ENCODE results near the gene CTNND1.

The CTNND1 gene

DNA sequence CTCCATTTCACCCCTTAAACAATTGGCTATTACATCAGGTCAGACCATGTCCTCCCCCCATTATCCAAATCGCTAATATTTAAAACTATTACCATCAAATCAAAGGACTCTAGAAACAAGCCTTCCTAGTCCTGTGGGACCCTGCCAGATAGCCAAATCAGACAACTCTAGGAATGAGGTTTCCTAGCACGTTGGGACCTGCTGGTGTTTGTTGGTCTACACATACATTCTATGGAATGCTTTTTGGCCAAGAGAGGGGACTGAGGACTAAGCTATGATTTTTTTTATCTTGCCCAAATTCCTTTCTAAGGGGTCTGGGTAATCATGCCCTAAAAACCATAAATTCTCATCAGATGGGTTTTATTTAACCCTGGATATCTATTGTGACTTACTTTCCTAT lies 34.4 kb upstream of the CTNND1 start:
- Histone ChIP-seq H3K79me2 (ENCODE audit: control insufficient read depth, insufficient read depth, low read length) (peaks cover 14% of the 10 kb centered on the region), H3K4me3 (ENCODE audit: low read length) (no peak overlapping the region), H4K5ac (ENCODE audit: low read length) (no peak overlapping the region), H3K27me3 (ENCODE audit: insufficient read depth, low read length, poor library complexity) (no peaks in the 10 kb centered on the region), H3K23ac (ENCODE audit: low read length) (no peak overlapping the region), H3K79me1 (ENCODE audit: low read length) (peaks cover 8% of the 10 kb centered on the region), H3K9ac (ENCODE audit: low read length) (no peak overlapping the region), H3K36me3 (ENCODE audit: control insufficient read depth, insufficient read depth, low read length) (no peaks in the 10 kb centered on the region), H3K56ac (ENCODE audit: low read length) (no peak overlapping the region), H2BK5ac (ENCODE audit: low read length) (no peak overlapping the region), H2BK120ac (ENCODE audit: low read depth, low read length) (no peak overlapping the region), H2AK5ac (ENCODE audit: low read length) (no peak overlapping the region), H3K4me2 (ENCODE audit: low read length) (no peak overlapping the region), H3K4ac (ENCODE audit: low read depth, low read length) (no peak overlapping the region), H3K18ac (ENCODE audit: low read length) (no peak overlapping the region), H3K4me1 (ENCODE audit: control insufficient read depth, low read depth, low read length) (no peaks in the 10 kb centered on the region), H2BK15ac (replicated peaks; ENCODE audit: low read depth) (no peak overlapping the region), H4K8ac (ENCODE audit: low read depth, low read length) (no peak overlapping the region), H3K27ac (ENCODE audit: low read depth, low read length) (no peak overlapping the region)
- no CpG with 5 or more reads among the region's 2 CpGs for WGBS (ENCODE audit: extremely low coverage, insufficient coverage, low lambda C conversion rate)
- DNase-seq: no peak

GRCh38 chr11:57728829-57729228 lies 32.8 kb upstream of the CTNND1 start:
- Histone ChIP-seq H3K4me1 (ENCODE audit: control insufficient read depth, low read depth, low read length) (no peaks in the 10 kb centered on the region), H2AK5ac (ENCODE audit: low read length) (no peak overlapping the region), H3K23ac (ENCODE audit: low read length) (no peak overlapping the region), H3K18ac (ENCODE audit: low read length) (no peak overlapping the region), H3K27ac (ENCODE audit: low read depth, low read length) (no peak overlapping the region), H3K79me1 (ENCODE audit: low read length) (peaks cover 11% of the 10 kb centered on the region), H3K4me3 (ENCODE audit: low read length) (no peak overlapping the region), H2BK5ac (ENCODE audit: low read length) (no peak overlapping the region), H3K9ac (ENCODE audit: low read length) (no peak overlapping the region), H3K36me3 (ENCODE audit: control insufficient read depth, insufficient read depth, low read length) (no peaks in the 10 kb centered on the region), H3K56ac (ENCODE audit: low read length) (no peak overlapping the region), H4K5ac (ENCODE audit: low read length) (no peak overlapping the region), H3K4me2 (ENCODE audit: low read length) (no peak overlapping the region), H3K79me2 (ENCODE audit: control insufficient read depth, insufficient read depth, low read length) (peaks cover 16% of the 10 kb centered on the region), H3K4ac (ENCODE audit: low read depth, low read length) (no peak overlapping the region), H3K27me3 (ENCODE audit: insufficient read depth, low read length, poor library complexity) (no peaks in the 10 kb centered on the region), H4K8ac (ENCODE audit: low read depth, low read length) (no peak overlapping the region), H2BK120ac (ENCODE audit: low read depth, low read length) (no peak overlapping the region), H2BK15ac (replicated peaks; ENCODE audit: low read depth) (no peak overlapping the region)
- DNase-seq: peak; percentile 18
- no CpG with 5 or more reads among the region's 7 CpGs for WGBS (ENCODE audit: extremely low coverage, insufficient coverage, low lambda C conversion rate)

DNA sequence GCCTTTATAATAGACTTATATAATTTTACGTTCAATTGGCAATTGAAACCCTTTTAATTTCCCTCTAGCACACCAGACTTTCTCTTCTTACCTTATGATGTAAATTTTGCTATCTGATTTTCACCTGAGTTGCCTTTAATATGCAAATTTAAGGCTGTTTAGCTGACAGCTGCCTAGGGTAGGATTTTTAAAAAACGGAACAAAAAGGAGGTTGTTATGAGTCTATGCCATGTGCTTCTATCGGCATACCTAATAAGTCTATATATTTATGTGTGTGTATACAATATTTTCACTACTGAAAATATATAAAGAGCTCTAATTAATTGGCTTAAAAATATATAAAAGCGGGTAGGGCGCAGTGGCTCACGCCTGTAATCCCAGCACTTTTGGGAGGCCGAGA lies 32.1 kb upstream of the CTNND1 start:
- Histone ChIP-seq H3K79me1 (ENCODE audit: low read length) (peaks cover 7% of the 10 kb centered on the region), H3K9ac (ENCODE audit: low read length) (no peak overlapping the region), H3K56ac (ENCODE audit: low read length) (no peak overlapping the region), H3K18ac (ENCODE audit: low read length) (no peak overlapping the region), H3K4ac (ENCODE audit: low read depth, low read length) (no peak overlapping the region), H2BK5ac (ENCODE audit: low read length) (no peak overlapping the region), H4K8ac (ENCODE audit: low read depth, low read length) (no peak overlapping the region), H4K5ac (ENCODE audit: low read length) (no peak overlapping the region), H3K27ac (ENCODE audit: low read depth, low read length) (no peak overlapping the region), H2AK5ac (ENCODE audit: low read length) (no peak overlapping the region), H3K4me1 (ENCODE audit: control insufficient read depth, low read depth, low read length) (no peaks in the 10 kb centered on the region), H3K4me2 (ENCODE audit: low read length) (no peak overlapping the region), H3K23ac (ENCODE audit: low read length) (no peak overlapping the region), H2BK15ac (replicated peaks; ENCODE audit: low read depth) (no peak overlapping the region), H3K4me3 (ENCODE audit: low read length) (no peak overlapping the region), H3K36me3 (ENCODE audit: control insufficient read depth, insufficient read depth, low read length) (no peaks in the 10 kb centered on the region), H3K27me3 (ENCODE audit: insufficient read depth, low read length, poor library complexity) (no peaks in the 10 kb centered on the region), H3K79me2 (ENCODE audit: control insufficient read depth, insufficient read depth, low read length) (peaks cover 12% of the 10 kb centered on the region), H2BK120ac (ENCODE audit: low read depth, low read length) (no peak overlapping the region)
- DNase-seq: no peak
- WGBS (ENCODE audit: extremely low coverage, insufficient coverage, low lambda C conversion rate): no CpG with 5 or more reads among the region's 7 CpGs

DNA sequence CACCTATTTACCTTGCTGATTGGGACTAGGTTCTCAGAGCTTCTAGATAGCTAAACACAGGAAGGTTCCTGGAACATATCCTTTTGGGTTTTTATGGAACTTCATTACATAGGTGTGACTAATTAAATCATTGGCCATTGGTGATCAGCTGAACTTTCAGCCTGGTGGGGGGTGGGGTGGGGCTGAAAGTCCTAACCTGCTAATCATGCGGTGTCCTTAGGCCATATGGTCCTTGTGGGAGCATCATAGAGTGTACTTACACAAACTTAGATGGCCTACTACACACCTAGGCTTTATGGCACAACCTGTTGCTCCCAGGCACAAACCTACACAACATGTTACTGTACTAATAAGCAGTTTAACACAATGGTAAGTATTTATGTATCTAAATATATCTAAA lies 28.9 kb upstream of the CTNND1 start:
- H3K23ac ChIP-seq (ENCODE audit: low read length): no peak overlapping the region
- no peaks in the 10 kb centered on the region for H3K27me3 ChIP-seq (ENCODE audit: insufficient read depth, low read length, poor library complexity)
- H3K79me1 ChIP-seq (ENCODE audit: low read length): peaks cover 7% of the 10 kb centered on the region
- H3K56ac ChIP-seq (ENCODE audit: low read length): no peak overlapping the region
- no peak overlapping the region for H3K9ac ChIP-seq (ENCODE audit: low read length)
- H3K4me1 ChIP-seq (ENCODE audit: control insufficient read depth, low read depth, low read length): no peaks in the 10 kb centered on the region
- H4K8ac ChIP-seq (ENCODE audit: low read depth, low read length): no peak overlapping the region
- DNase-seq: no peak
- H2AK5ac ChIP-seq (ENCODE audit: low read length): no peak overlapping the region
- no peak overlapping the region for H3K4me3 ChIP-seq (ENCODE audit: low read length)
- no peak overlapping the region for H2BK120ac ChIP-seq (ENCODE audit: low read depth, low read length)
- H4K5ac ChIP-seq (ENCODE audit: low read length): no peak overlapping the region
- H3K4me2 ChIP-seq (ENCODE audit: low read length): no peak overlapping the region
- H2BK15ac ChIP-seq (replicated peaks; ENCODE audit: low read depth): no peak overlapping the region
- H3K27ac ChIP-seq (ENCODE audit: low read depth, low read length): no peak overlapping the region
- H3K79me2 ChIP-seq (ENCODE audit: control insufficient read depth, insufficient read depth, low read length): peaks cover 7% of the 10 kb centered on the region
- WGBS (ENCODE audit: extremely low coverage, insufficient coverage, low lambda C conversion rate): no CpG with 5 or more reads among the region's 1 CpG
- no peak overlapping the region for H3K18ac ChIP-seq (ENCODE audit: low read length)
- peaks cover 2% of the 10 kb centered on the region for H3K36me3 ChIP-seq (ENCODE audit: control insufficient read depth, insufficient read depth, low read length)
- no peak overlapping the region for H3K4ac ChIP-seq (ENCODE audit: low read depth, low read length)
- no peak overlapping the region for H2BK5ac ChIP-seq (ENCODE audit: low read length)

DNA sequence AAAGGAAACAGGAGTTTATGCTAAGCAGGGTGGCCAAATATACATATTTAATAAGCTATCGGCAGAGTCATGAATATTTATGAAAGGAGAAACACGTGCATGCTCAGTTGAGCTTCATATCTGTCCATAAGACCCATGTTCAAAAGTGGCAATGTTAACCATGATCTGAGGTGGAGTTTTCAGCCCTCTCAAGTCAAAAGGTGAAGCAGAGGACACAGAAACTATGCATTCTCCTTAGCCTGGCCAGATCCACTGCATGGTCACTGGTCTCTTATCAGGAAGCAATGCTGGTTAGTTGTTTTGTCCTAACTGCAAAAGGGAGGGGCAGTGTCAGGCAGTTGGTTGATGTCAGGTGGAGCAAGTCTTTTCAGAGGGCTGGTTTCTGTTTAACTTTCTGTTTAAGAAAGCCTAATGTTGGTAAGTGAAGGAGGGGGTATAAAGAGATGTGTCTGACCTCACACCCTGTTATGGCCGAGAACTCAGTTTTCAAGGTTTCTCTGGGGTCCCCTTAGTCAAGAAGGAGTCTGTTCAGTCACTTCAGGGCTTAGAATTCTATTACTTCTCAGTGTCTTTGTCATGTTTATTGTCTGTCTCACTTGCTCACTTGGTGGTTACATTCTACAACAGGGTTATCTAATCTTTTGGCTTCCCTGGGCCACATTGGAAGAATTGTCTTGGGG lies 25.8 kb upstream of the CTNND1 start:
- no CpG with 5 or more reads among the region's 3 CpGs for WGBS (ENCODE audit: extremely low coverage, insufficient coverage, low lambda C conversion rate)
- H3K36me3 ChIP-seq (ENCODE audit: control insufficient read depth, insufficient read depth, low read length): peaks cover 3% of the 10 kb centered on the region

More for the DNA sequence above, 25.8 kb upstream of the CTNND1 start:
- Histone ChIP-seq H3K9ac (ENCODE audit: low read length) (no peak overlapping the region), H3K18ac (ENCODE audit: low read length) (no peak overlapping the region), H3K4me1 (ENCODE audit: control insufficient read depth, low read depth, low read length) (no peaks in the 10 kb centered on the region), H3K79me1 (ENCODE audit: low read length) (peaks cover 8% of the 10 kb centered on the region), H2BK15ac (replicated peaks; ENCODE audit: low read depth) (no peak overlapping the region), H4K8ac (ENCODE audit: low read depth, low read length) (no peak overlapping the region), H3K79me2 (ENCODE audit: control insufficient read depth, insufficient read depth, low read length) (peaks cover 5% of the 10 kb centered on the region), H3K56ac (ENCODE audit: low read length) (no peak overlapping the region), H3K4me2 (ENCODE audit: low read length) (no peak overlapping the region), H2BK5ac (ENCODE audit: low read length) (no peak overlapping the region), H3K27me3 (ENCODE audit: insufficient read depth, low read length, poor library complexity) (no peaks in the 10 kb centered on the region), H4K5ac (ENCODE audit: low read length) (no peak overlapping the region), H3K27ac (ENCODE audit: low read depth, low read length) (no peak overlapping the region), H3K4me3 (ENCODE audit: low read length) (no peak overlapping the region), H2BK120ac (ENCODE audit: low read depth, low read length) (no peak overlapping the region), H3K4ac (ENCODE audit: low read depth, low read length) (no peak overlapping the region), H3K23ac (ENCODE audit: low read length) (no peak overlapping the region), H2AK5ac (ENCODE audit: low read length) (no peak overlapping the region)
- DNase-seq: peak; percentile 51
